Activated naive CD4-positive, alpha-beta T cell treated with anti-CD3 and anti-CD28 coated beads, Interleukin-2, amount 10 ng/mL, durations not matched to agents 7 days and 5 days (primary cell): Measurements from ENCODE around the gene DYRK1A.
A peak's percentile ranks its signal among the peaks of the same experiment; 100 is the strongest.

Source experiments
- CTCF ChIA-PET: fragments of 350-600 bp; sonication (Branson Sonifier 250); formaldehyde crosslinking; loops from one replicate; lab custom pipeline; 2021; ENCODE audit warnings: antibody characterized with exemption; lab: Charles Lee
- DNase-seq: peaks from one replicate; pipeline ENCODE4 v3.0.0-alpha.2; 2020
- H3K27ac Mint-ChIP-seq: one replicate; pipeline ENCODE4 v1.8.0; 2021; ENCODE audit warnings: mild to moderate bottlenecking, moderate library complexity, mixed read lengths
- H3K27me3 Mint-ChIP-seq: one replicate; pipeline ENCODE4 v1.8.0; 2021; ENCODE audit warnings: mild to moderate bottlenecking, mixed read lengths
- H3K36me3 Mint-ChIP-seq: one replicate; pipeline ENCODE4 v1.8.0; 2021; ENCODE audit warnings: mixed read lengths
- H3K4me1 Mint-ChIP-seq: one replicate; pipeline ENCODE4 v1.8.0; 2021; ENCODE audit warnings: mixed read lengths
- H3K4me3 Mint-ChIP-seq: one replicate; pipeline ENCODE4 v1.8.0; 2021; ENCODE audit warnings: mild to moderate bottlenecking, moderate library complexity, mixed read lengths
- H3K9me3 Mint-ChIP-seq: one replicate; pipeline ENCODE4 v1.8.0; 2021; ENCODE audit warnings: mixed read lengths

Gene DYRK1A

GRCh38 chr21:37384416-37384815 is 17.8 kb downstream of the DYRK1A start:
- peaks cover 67% of the 10 kb centered on the region for H3K4me1 Mint-ChIP-seq
- CTCF ChIA-PET: interaction anchor here (1.6 kb wide), 1 partner anchor 79 kb away, joined by 4 read pairs; no protein-coding TSS in a partner anchor
- H3K9me3 Mint-ChIP-seq: no peaks in the 10 kb centered on the region
- H3K4me3 Mint-ChIP-seq: no peak overlapping the region
- DNase-seq: no peak
- peaks cover 32% of the 10 kb centered on the region for H3K36me3 Mint-ChIP-seq
- H3K27ac Mint-ChIP-seq: no peak overlapping the region
- no peaks in the 10 kb centered on the region for H3K27me3 Mint-ChIP-seq

GRCh38 chr21:37385179-37385765 is 18.7 kb downstream of the DYRK1A start:
- H3K4me3 Mint-ChIP-seq: no peak overlapping the region
- DNase-seq: no peak
- CTCF ChIA-PET: interaction anchor here (1.6 kb wide), 1 partner anchor 78 kb away, joined by 4 read pairs; no protein-coding TSS in a partner anchor
- peaks cover 34% of the 10 kb centered on the region for H3K36me3 Mint-ChIP-seq
- H3K9me3 Mint-ChIP-seq: no peaks in the 10 kb centered on the region
- H3K27me3 Mint-ChIP-seq: no peaks in the 10 kb centered on the region
- no peak overlapping the region for H3K27ac Mint-ChIP-seq
- H3K4me1 Mint-ChIP-seq: peaks cover 68% of the 10 kb centered on the region

DNA sequence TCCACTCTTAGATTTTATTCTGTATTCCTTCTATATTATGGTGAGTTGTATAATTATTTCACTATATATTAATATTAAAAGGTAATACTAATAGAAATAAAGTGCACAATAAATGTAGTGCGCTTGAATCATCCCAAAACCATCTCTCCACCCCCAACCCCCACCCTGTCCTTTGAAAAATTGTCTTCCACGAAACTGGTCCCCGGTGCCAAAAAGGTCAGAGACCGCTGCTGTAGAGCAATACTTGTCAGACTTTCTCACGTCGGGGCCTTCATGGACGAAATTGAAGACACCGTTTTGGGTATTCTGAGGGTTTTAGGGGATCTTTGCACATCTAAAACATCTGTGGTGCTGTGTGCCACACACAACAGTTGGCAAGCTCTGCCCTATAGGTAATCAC is 19.6 kb downstream of the DYRK1A start:
- Mint-ChIP-seq H3K27ac (no peak overlapping the region), H3K36me3 (peaks cover 28% of the 10 kb centered on the region)

GRCh38 chr21:37389456-37389855 is 22.9 kb downstream of the DYRK1A start:
- CTCF ChIA-PET: interaction anchor here (1.5 kb wide), 1 partner anchor 8 kb away, joined by 4 read pairs; no protein-coding TSS in a partner anchor
- H3K27me3 Mint-ChIP-seq: no peaks in the 10 kb centered on the region
- H3K4me3 Mint-ChIP-seq: no peak overlapping the region
- peak overlapping the region; percentile 78 for H3K27ac Mint-ChIP-seq
- no peaks in the 10 kb centered on the region for H3K9me3 Mint-ChIP-seq
- DNase-seq: no peak
- H3K4me1 Mint-ChIP-seq: peaks cover 64% of the 10 kb centered on the region
- H3K36me3 Mint-ChIP-seq: peaks cover 21% of the 10 kb centered on the region

More for the DNA sequence above, 19.6 kb downstream of the DYRK1A start:
- H3K9me3 Mint-ChIP-seq: no peaks in the 10 kb centered on the region
- no peaks in the 10 kb centered on the region for H3K27me3 Mint-ChIP-seq
- H3K4me3 Mint-ChIP-seq: no peak overlapping the region
- CTCF ChIA-PET: no interaction called here
- no peak for DNase-seq
- H3K4me1 Mint-ChIP-seq: peaks cover 64% of the 10 kb centered on the region

- Mint-ChIP-seq H3K4me3 (no peak overlapping the region), H3K4me1 (peaks cover 61% of the 10 kb centered on the region), H3K27me3 (no peaks in the 10 kb centered on the region), H3K36me3 (peaks cover 18% of the 10 kb centered on the region), H3K27ac (no peak overlapping the region), H3K9me3 (no peaks in the 10 kb centered on the region)
- DNase-seq: no peak
- CTCF ChIA-PET: no interaction called here
Measured at GRCh38 chr21:37391666-37392065, 25.1 kb downstream of the DYRK1A start.

- Mint-ChIP-seq H3K4me1 (peaks cover 60% of the 10 kb centered on the region), H3K36me3 (peaks cover 15% of the 10 kb centered on the region), H3K27me3 (no peaks in the 10 kb centered on the region), H3K27ac (no peak overlapping the region), H3K9me3 (no peaks in the 10 kb centered on the region), H3K4me3 (no peak overlapping the region)
- no peak for DNase-seq
- CTCF ChIA-PET: no interaction called here
Measured at GRCh38 chr21:37392441-37392840, 25.9 kb downstream of the DYRK1A start.

DNA sequence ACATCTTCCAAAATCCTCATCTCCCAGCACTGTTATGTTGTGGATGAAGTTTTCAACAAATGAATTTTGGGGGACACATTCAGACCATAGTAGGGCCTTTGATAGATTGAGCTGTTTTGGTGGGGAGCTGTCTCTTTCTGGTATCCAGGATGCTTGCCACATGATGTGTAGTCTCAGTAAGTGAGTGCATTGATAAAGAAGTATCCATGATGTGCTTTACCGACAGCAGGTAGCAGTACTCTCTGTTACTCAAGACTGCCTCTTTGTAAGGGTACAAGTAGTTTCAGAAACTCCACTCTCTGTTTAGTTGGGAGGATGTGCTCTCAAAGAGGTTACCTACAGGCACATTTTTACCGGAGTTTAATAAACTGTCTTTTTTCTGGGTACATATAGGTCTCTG is 26.5 kb downstream of the DYRK1A start:
- H3K27me3 Mint-ChIP-seq: no peaks in the 10 kb centered on the region
- no peak overlapping the region for H3K27ac Mint-ChIP-seq
- no peaks in the 10 kb centered on the region for H3K9me3 Mint-ChIP-seq
- no peak for DNase-seq
- CTCF ChIA-PET: no interaction called here
- peaks cover 13% of the 10 kb centered on the region for H3K36me3 Mint-ChIP-seq
- peaks cover 59% of the 10 kb centered on the region for H3K4me1 Mint-ChIP-seq
- no peak overlapping the region for H3K4me3 Mint-ChIP-seq

GRCh38 chr21:37393786-37394185 is 27.2 kb downstream of the DYRK1A start:
- Mint-ChIP-seq H3K36me3 (peaks cover 13% of the 10 kb centered on the region), H3K27ac (no peak overlapping the region), H3K9me3 (no peaks in the 10 kb centered on the region), H3K4me1 (peaks cover 64% of the 10 kb centered on the region), H3K4me3 (no peak overlapping the region), H3K27me3 (no peaks in the 10 kb centered on the region)
- CTCF ChIA-PET: no interaction called here
- no peak for DNase-seq

DNA sequence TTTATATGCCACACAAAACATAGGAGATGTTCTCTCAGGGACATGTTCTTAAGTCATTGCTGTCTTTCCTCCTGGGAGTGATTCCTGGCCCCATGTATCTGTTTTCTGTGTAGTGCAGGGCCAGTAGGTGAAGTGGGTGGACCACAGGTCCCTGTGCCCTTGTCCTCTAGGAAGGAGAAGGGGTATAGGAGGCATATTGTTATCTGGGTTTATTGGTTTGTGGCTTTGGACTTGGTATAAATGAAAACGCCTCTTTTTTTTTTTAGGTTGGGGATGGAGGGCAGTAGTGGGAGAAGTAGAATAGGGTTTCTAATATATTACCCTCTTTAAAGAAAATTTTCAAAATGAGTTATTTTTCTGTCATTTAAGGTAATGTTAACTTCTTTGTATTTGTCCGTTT is 29.4 kb downstream of the DYRK1A start:
- Mint-ChIP-seq H3K36me3 (peaks cover 18% of the 10 kb centered on the region), H3K4me1 (peaks cover 68% of the 10 kb centered on the region), H3K27ac (no peak overlapping the region), H3K4me3 (no peak overlapping the region), H3K9me3 (peaks cover 5% of the 10 kb centered on the region), H3K27me3 (no peaks in the 10 kb centered on the region)
- CTCF ChIA-PET: no interaction called here
- DNase-seq: no peak

GRCh38 chr21:37396855-37397254 is 30.3 kb downstream of the DYRK1A start:
- no peak for DNase-seq
- no peak overlapping the region for H3K4me3 Mint-ChIP-seq
- H3K27ac Mint-ChIP-seq: no peak overlapping the region

GRCh38 chr21:37398697-37399096 is 32.1 kb downstream of the DYRK1A start:
- H3K27me3 Mint-ChIP-seq: no peaks in the 10 kb centered on the region
- CTCF ChIA-PET: interaction anchor here (0.7 kb wide), 1 partner anchor 8 kb away, joined by 4 read pairs; no protein-coding TSS in a partner anchor
- H3K4me3 Mint-ChIP-seq: no peak overlapping the region
- peak; percentile 38 for DNase-seq
- H3K27ac Mint-ChIP-seq: no peak overlapping the region
- H3K36me3 Mint-ChIP-seq: peaks cover 27% of the 10 kb centered on the region
- peaks cover 57% of the 10 kb centered on the region for H3K4me1 Mint-ChIP-seq
- peaks cover 18% of the 10 kb centered on the region for H3K9me3 Mint-ChIP-seq

More at GRCh38 chr21:37396855-37397254, 30.3 kb downstream of the DYRK1A start:
- Mint-ChIP-seq H3K36me3 (peaks cover 23% of the 10 kb centered on the region), H3K27me3 (no peaks in the 10 kb centered on the region), H3K4me1 (peaks cover 62% of the 10 kb centered on the region), H3K9me3 (peaks cover 9% of the 10 kb centered on the region)
- CTCF ChIA-PET: interaction anchor here (0.6 kb wide), 1 partner anchor 55 kb away, joined by 3 read pairs; no protein-coding TSS in a partner anchor

- CTCF ChIA-PET: interaction anchor here (1.1 kb wide), 1 partner anchor 29 kb away, joined by 3 read pairs; no protein-coding TSS in a partner anchor
- no peak overlapping the region for H3K4me3 Mint-ChIP-seq
- H3K9me3 Mint-ChIP-seq: peaks cover 18% of the 10 kb centered on the region
- peaks cover 27% of the 10 kb centered on the region for H3K36me3 Mint-ChIP-seq
- H3K27me3 Mint-ChIP-seq: no peaks in the 10 kb centered on the region
- DNase-seq: no peak
- H3K4me1 Mint-ChIP-seq: peaks cover 64% of the 10 kb centered on the region
- H3K27ac Mint-ChIP-seq: peak overlapping the region; percentile 42
Measured at GRCh38 chr21:37402251-37402867, 35.8 kb downstream of the DYRK1A start.

- H3K9me3 Mint-ChIP-seq: peaks cover 15% of the 10 kb centered on the region
- H3K36me3 Mint-ChIP-seq: peaks cover 28% of the 10 kb centered on the region
- CTCF ChIA-PET: no interaction called here
- H3K4me1 Mint-ChIP-seq: peaks cover 60% of the 10 kb centered on the region
- no peak for DNase-seq
- H3K27ac Mint-ChIP-seq: no peak overlapping the region
- no peaks in the 10 kb centered on the region for H3K27me3 Mint-ChIP-seq
- no peak overlapping the region for H3K4me3 Mint-ChIP-seq
Measured at GRCh38 chr21:37405629-37406028, 39.1 kb downstream of the DYRK1A start.

DNA sequence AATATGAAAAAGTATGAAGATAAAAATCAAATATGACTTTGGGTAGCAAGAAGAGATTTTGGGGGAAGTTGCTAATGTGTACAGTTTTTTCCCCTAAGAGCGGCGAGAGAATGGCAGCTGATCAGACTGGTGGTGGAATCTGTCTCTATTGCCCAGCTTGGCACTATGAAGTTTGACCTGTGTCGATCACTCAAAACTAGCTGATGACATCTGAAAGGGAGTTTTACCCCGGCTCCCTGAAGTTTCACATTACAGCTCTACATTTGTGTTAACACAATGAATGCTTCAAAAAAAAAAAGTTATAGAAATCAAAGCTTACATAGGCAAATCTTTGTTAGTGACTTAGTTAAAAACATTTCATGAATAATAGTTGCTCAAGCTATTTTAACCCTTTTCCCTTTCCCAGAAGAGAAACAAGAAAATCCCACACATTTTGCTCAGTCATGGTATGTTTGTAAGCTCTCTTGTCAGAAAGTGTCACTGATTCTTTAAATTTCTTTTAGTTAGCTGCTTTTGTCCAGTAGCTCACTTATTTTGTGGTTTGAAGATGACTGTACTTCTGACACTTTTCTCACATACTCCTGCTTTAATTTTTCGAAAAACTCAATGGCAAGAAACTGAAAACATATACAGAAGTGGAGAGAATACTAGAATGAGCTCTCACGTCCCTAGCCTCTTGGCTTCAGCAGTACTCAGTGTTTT is 41.3 kb downstream of the DYRK1A start:
- DNase-seq: no peak
- Mint-ChIP-seq H3K36me3 (peaks cover 19% of the 10 kb centered on the region), H3K9me3 (peaks cover under 1% of the 10 kb centered on the region), H3K27ac (no peak overlapping the region), H3K4me1 (peaks cover 59% of the 10 kb centered on the region), H3K27me3 (no peaks in the 10 kb centered on the region), H3K4me3 (no peak overlapping the region)
- CTCF ChIA-PET: interaction anchor here (0.6 to 1.3 kb wide), 3 partner anchors 36 to 51 kb away, joined by 3 to 5 read pairs (median 3); no protein-coding TSS in a partner anchor
